Endothelial cell of umbilical vein (primary cell): Measurements from ENCODE around the gene ZNF280D. TPM values are rescaled to one million over a fixed set of nuclear protein-coding genes. Genes with fewer than 3 reads are reported as not detected.
A peak's percentile ranks its signal among the peaks of the same experiment; 100 is the strongest.

Experiments used
- BruUV-seq: library from RNA; stranded (reverse); fragments of 400-500 nt; replicated peaks from 2 replicates; lab custom pipeline; 2021; lab: Mats Ljungman, UMichigan
- CTCF ChIA-PET: fragments of 300-600, 350-600 bp; sonication (Branson Sonifier 250); formaldehyde crosslinking; loops from one replicate; lab custom pipeline; 2021; ENCODE audit warnings: antibody characterized with exemption, inconsistent platforms; lab: Charles Lee
- POLR2A ChIA-PET: fragments of 300-600, 350-600 bp; sonication (Branson Sonifier 250); formaldehyde crosslinking; loops from one replicate; lab custom pipeline; 2021; ENCODE audit warnings: antibody characterized with exemption, inconsistent platforms; lab: Charles Lee
- DNase-seq: peaks from one replicate; pipeline ENCODE4 v3.0.0-alpha.2; 2011; ENCODE audit warnings: low read depth, low spot score
- FAIRE-seq: peaks from 2 replicates; lab custom pipeline; 2011; peaks lifted over from hg19 to GRCh38; lab: Jason Lieb, UNC
- H2AFZ ChIP-seq: 2 replicates; pipeline ENCODE4 v1.6.0; 2012; ENCODE audit warnings: low read depth, low read length, control low read depth, inconsistent platforms
- H3K27ac ChIP-seq: 2 replicates; pipeline ENCODE4 v1.5.1; 2011; ENCODE audit warnings: low read depth, mild to moderate bottlenecking, control low read depth, low read length, moderate library complexity; ENCODE audit not compliant: insufficient read depth
- H3K27me3 ChIP-seq, 2 experiments: 2 replicates each; pipeline versions ENCODE4 v1.6.0 to v1.6.1; 2011; ENCODE audit warnings: low read length in 2 of 2, mixed read lengths in 1 of 2; ENCODE audit not compliant: control insufficient read depth in 2 of 2, insufficient read depth in 2 of 2
- H3K36me3 ChIP-seq, 2 experiments: 2 replicates in 1 of 2; 3 replicates in 1 of 2; pipeline ENCODE4 v1.5.1; 2011; ENCODE audit warnings: low read length in 2 of 2, mild to moderate bottlenecking in 1 of 2, moderate library complexity in 1 of 2; ENCODE audit not compliant: control insufficient read depth in 2 of 2, insufficient read depth in 2 of 2; ENCODE audit errors: extremely low read depth in 1 of 2
- H3K4me1 ChIP-seq: 3 replicates; pipeline ENCODE4 v1.5.1; 2011; ENCODE audit warnings: mild to moderate bottlenecking, low read length; ENCODE audit not compliant: control insufficient read depth, insufficient read depth; ENCODE audit errors: extremely low read depth
- H3K4me2 ChIP-seq: 2 replicates; pipeline ENCODE4 v1.6.1; 2011; ENCODE audit warnings: low read length, control low read depth, mixed read lengths; ENCODE audit not compliant: insufficient read depth
- H3K4me3 ChIP-seq, 3 experiments: fragments of 200-600 bp in 1 of 3; sonication (generic), shearing (Covaris generic) in 1 of 3; replicated peaks in 1 of 3; 2 replicates each; pipeline ENCODE4 v1.5.1; 2011 to 2016; ENCODE audit warnings: control low read depth in 3 of 3, low read length in 3 of 3, mild to moderate bottlenecking in 2 of 3, inconsistent platforms in 1 of 3, low read depth in 1 of 3, moderate library complexity in 1 of 3; ENCODE audit not compliant: insufficient read depth in 1 of 3
- H3K79me2 ChIP-seq: 2 replicates; pipeline ENCODE4 v1.6.0; 2012; ENCODE audit warnings: low read length, inconsistent platforms; ENCODE audit not compliant: control insufficient read depth, insufficient read depth
- H3K9ac ChIP-seq: replicated peaks from 2 replicates; pipeline ENCODE3; 2011; ENCODE audit warnings: low read length, control low read depth; ENCODE audit not compliant: insufficient read depth; ENCODE audit errors: extremely low read depth
- H3K9me1 ChIP-seq: replicated peaks from 3 replicates; pipeline ENCODE4 v1.6.0; 2011; ENCODE audit warnings: mild to moderate bottlenecking, low read length; ENCODE audit not compliant: control insufficient read depth, insufficient read depth; ENCODE audit errors: extremely low read depth
- H3K9me3 ChIP-seq: replicated peaks from 2 replicates; pipeline ENCODE4 v1.5.1; 2012; ENCODE audit warnings: low read length, inconsistent platforms; ENCODE audit not compliant: control insufficient read depth, insufficient read depth
- H4K20me1 ChIP-seq: replicated peaks from 2 replicates; pipeline ENCODE3; 2011; ENCODE audit warnings: mild to moderate bottlenecking, low read length; ENCODE audit not compliant: control insufficient read depth, insufficient read depth; ENCODE audit errors: extremely low read depth
- EZH2 ChIP-seq: IDR thresholded peaks from 2 replicates; pipeline ENCODE4 v1.6.1; 2012; ENCODE audit warnings: borderline replicate concordance, low read depth, mild to moderate bottlenecking, moderate library complexity, low read length, inconsistent platforms; ENCODE audit not compliant: severe bottlenecking
- FOS ChIP-seq: IDR thresholded peaks from 2 replicates; pipeline ENCODE4 v1.6.1; 2011; ENCODE audit warnings: mild to moderate bottlenecking, low read length, moderate library complexity, borderline replicate concordance; ENCODE audit not compliant: insufficient read depth
- GATA2 ChIP-seq: IDR thresholded peaks from 2 replicates; pipeline ENCODE4 v1.7.0; 2011; ENCODE audit warnings: low read depth, mild to moderate bottlenecking, moderate library complexity, mixed read lengths, low read length; ENCODE audit not compliant: insufficient read length, insufficient read depth
- JUN ChIP-seq: IDR thresholded peaks from 2 replicates; pipeline ENCODE4 v1.6.1; 2011; ENCODE audit warnings: borderline replicate concordance, low read depth; ENCODE audit not compliant: insufficient read length, insufficient read depth
- MYC ChIP-seq: IDR thresholded peaks from one replicate; pipeline ENCODE4 v1.6.1; 2011; ENCODE audit warnings: mild to moderate bottlenecking, low read depth, low read length
- POLR2A ChIP-seq: IDR thresholded peaks from 2 replicates; pipeline ENCODE4 v1.6.1; 2012; ENCODE audit warnings: low read depth, mild to moderate bottlenecking, control low read depth, low read length
- dilution Hi-C: fragments of 300-500 bp; cut with MboI; formaldehyde crosslinking; loops from one replicate; pipeline ENCODE4 v1.15.0; 2019; ENCODE audit warnings: low sequenced_read_pairs; ENCODE audit not compliant: extremely low pct_ligation_motif_present
- intact Hi-C: fragments of 100-400 bp; cut with micrococcal nuclease; formaldehyde crosslinking; loops from one replicate; pipeline ENCODE4 v1.10.0; 2022
- polyA plus RNA-seq, 4 experiments: library from polyadenylated mRNA; depleted of rRNA in 3 of 4; stranded (reverse) in 3 of 4; unstranded in 1 of 4; fragments of >200 nt; gene quantifications; 2 replicates each; pipeline versions ENCODE4 v1.2.1 to v1.2.3, GENCODE V29; 2011 to 2012; ENCODE audit warnings: missing spikeins in 1 of 4
- total RNA-seq: library from RNA; stranded (reverse); gene quantifications from 2 replicates; pipeline ENCODE4 v1.2.3, GENCODE V29; 2021
- TF ChIP-seq, protein P1 (sequence below): IDR thresholded peaks from 2 replicates; pipeline ENCODE4 v1.6.1; 2011; ENCODE audit not compliant: insufficient read depth, insufficient read length
- TF ChIP-seq, protein P2 (sequence below), 2 donors: IDR thresholded peaks; 1 replicate in 1 of 2; 2 replicates in 1 of 2; pipeline ENCODE4 v1.5.1; 2011; ENCODE audit warnings: low read length in 2 of 2, mild to moderate bottlenecking in 2 of 2, moderate library complexity in 2 of 2, control low read depth in 1 of 2, inconsistent platforms in 1 of 2, low read depth in 1 of 2; ENCODE audit not compliant: insufficient read depth in 1 of 2; ENCODE audit errors: extremely low read depth in 1 of 2

ZNF280D gene
- total and polyA plus RNA-seq, 2 donors (not counting 3 experiments of a cell fraction or from before 2014, with no cell fraction given): 9.6 to 42.1 TPM

DNA sequence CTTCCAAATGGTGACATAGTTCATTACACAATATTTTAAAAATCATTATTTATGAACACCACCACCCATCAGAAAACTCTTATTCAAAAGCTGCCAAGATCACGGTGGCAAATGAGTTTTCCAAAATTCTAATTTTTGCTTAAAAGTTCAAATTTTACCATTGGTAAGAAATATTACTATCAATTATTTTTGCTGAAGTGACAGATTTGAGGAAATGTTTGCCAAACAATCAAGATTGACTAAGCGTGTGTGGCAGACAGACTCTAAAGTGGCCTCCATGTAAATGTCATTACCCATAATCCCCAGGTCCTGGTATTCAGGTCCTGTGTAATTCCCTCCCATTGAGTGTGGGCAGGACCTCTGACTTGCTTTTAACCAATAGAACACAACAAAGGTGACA is 35.0 kb downstream of the ZNF280D start:
- H4K20me1 ChIP-seq: no peaks in the 10 kb centered on the region
- peaks cover 4 to 9% of the 10 kb centered on the region in 2 experiments for H3K36me3 ChIP-seq
- no peak for TF ChIP-seq POLR2A
- no peak overlapping the region for H3K27ac ChIP-seq
- no peaks in the 10 kb centered on the region for H3K27me3 ChIP-seq
- H3K9ac ChIP-seq: no peak overlapping the region
- H3K4me1 ChIP-seq: no peaks in the 10 kb centered on the region
- no peaks in the 10 kb centered on the region for H3K9me1 ChIP-seq
- no peak overlapping the region for H3K4me2 ChIP-seq
- dilution Hi-C loops (no loop called here), intact Hi-C loops (no loop called here)
- POLR2A ChIA-PET: no interaction called here
- H2AFZ ChIP-seq: no peak overlapping the region
- H3K4me3 ChIP-seq: no peak overlapping the region
- H3K9me3 ChIP-seq: no peaks in the 10 kb centered on the region
- CTCF ChIA-PET: interaction anchor here (1.1 kb wide), 1 partner anchor 201 kb away, joined by 3 read pairs; no protein-coding TSS in a partner anchor
- no peaks in the 10 kb centered on the region for H3K79me2 ChIP-seq
- DNase-seq (no peak), FAIRE-seq (no peak)
- no TSS peak for BruUV-seq

DNA sequence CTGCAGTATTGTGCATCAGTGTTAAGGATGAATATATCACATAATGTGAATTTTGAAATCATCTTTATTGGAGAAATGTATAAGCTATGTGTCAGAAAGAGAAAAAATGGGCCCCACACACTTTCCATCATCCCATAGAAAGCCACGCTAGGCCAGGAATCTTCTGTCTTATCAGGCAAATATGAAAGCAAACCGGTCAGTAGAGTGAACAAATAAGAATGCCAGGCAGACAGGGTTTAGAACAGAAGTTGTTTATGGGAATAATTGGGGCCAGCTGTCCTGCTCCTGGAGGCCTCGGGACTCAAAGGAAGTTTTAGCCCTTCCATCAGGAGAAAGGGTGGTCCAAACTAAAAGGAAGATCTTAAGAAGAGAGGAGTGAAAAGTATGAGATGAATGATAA is 39.5 kb downstream of the ZNF280D start:
- H3K27ac ChIP-seq: no peak overlapping the region
- CTCF ChIA-PET: interaction anchor here (1.5 kb wide), 1 partner anchor 13 kb away, joined by 4 read pairs; no protein-coding TSS in a partner anchor
- no peaks in the 10 kb centered on the region for H3K27me3 ChIP-seq
- TSS peak; percentile 16 for BruUV-seq
- H3K9me3 ChIP-seq: no peaks in the 10 kb centered on the region
- no peaks in the 10 kb centered on the region for H3K9me1 ChIP-seq
- dilution Hi-C loops (no loop called here), intact Hi-C loops (no loop called here)
- no peak overlapping the region for H3K4me2 ChIP-seq
- H3K9ac ChIP-seq: no peak overlapping the region
- POLR2A ChIA-PET: interaction anchor here (0.5 kb wide), 1 partner anchor 700 kb away, joined by 6 read pairs; no protein-coding TSS in a partner anchor
- H3K4me3 ChIP-seq: no peak overlapping the region
- no peaks in the 10 kb centered on the region for H4K20me1 ChIP-seq
- DNase-seq: no peak
- no peak for FAIRE-seq
- no peaks in the 10 kb centered on the region for H3K79me2 ChIP-seq
- H3K4me1 ChIP-seq: no peaks in the 10 kb centered on the region
- peaks cover 0 to 4% of the 10 kb centered on the region in 2 experiments for H3K36me3 ChIP-seq
- no peak overlapping the region for H2AFZ ChIP-seq
- no peak for TF ChIP-seq GATA2
- no peak for TF ChIP-seq FOS
- no peak for TF ChIP-seq POLR2A
- TF ChIP-seq, protein P1, sequence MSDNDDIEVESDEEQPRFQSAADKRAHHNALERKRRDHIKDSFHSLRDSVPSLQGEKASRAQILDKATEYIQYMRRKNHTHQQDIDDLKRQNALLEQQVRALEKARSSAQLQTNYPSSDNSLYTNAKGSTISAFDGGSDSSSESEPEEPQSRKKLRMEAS: no peak
- TF ChIP-seq MYC: no peak
- no peak for TF ChIP-seq JUN
- no peak for TF ChIP-seq EZH2
- TF ChIP-seq, protein P2, sequence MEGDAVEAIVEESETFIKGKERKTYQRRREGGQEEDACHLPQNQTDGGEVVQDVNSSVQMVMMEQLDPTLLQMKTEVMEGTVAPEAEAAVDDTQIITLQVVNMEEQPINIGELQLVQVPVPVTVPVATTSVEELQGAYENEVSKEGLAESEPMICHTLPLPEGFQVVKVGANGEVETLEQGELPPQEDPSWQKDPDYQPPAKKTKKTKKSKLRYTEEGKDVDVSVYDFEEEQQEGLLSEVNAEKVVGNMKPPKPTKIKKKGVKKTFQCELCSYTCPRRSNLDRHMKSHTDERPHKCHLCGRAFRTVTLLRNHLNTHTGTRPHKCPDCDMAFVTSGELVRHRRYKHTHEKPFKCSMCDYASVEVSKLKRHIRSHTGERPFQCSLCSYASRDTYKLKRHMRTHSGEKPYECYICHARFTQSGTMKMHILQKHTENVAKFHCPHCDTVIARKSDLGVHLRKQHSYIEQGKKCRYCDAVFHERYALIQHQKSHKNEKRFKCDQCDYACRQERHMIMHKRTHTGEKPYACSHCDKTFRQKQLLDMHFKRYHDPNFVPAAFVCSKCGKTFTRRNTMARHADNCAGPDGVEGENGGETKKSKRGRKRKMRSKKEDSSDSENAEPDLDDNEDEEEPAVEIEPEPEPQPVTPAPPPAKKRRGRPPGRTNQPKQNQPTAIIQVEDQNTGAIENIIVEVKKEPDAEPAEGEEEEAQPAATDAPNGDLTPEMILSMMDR (IDR thresholded peaks at IDR 0.05; ENCODE audit: extremely low read depth in 1 of 2, insufficient read depth in 1 of 2, low read depth in 1 of 2, low read length in 2 of 2): no peak
